CD4-positive, alpha-beta T cell (primary cell): ENCODE data around the gene ZNF19. TPM values are rescaled to one million over a fixed set of nuclear protein-coding genes. Genes with fewer than 3 reads are reported as not detected.

Experiments
- ATAC-seq: fragments of 200-7000 bp; cut with Tn5 transposase; one replicate; pipeline ENCODE4 v1.10.0; 2022; ENCODE audit warnings: mild to moderate bottlenecking; ENCODE audit not compliant: poor library complexity
- CTCF ChIA-PET: fragments of 350-600 bp; sonication (Branson Sonifier 250); formaldehyde crosslinking; loops from one replicate; lab custom pipeline; 2021; ENCODE audit warnings: antibody characterized with exemption, inconsistent platforms; lab: Charles Lee
- POLR2A ChIA-PET: fragments of 350-600 bp; sonication (Branson Sonifier 250); formaldehyde crosslinking; loops from one replicate; lab custom pipeline; 2021; ENCODE audit warnings: antibody characterized with exemption, inconsistent platforms; lab: Charles Lee
- DNase-seq, 14 experiments: peaks; one replicate each; pipeline ENCODE4 v3.0.0-alpha.2; 2013 to 2020; ENCODE audit warnings: mixed read lengths in 2 of 14
- H3K27ac ChIP-seq, 2 donors: one replicate each; pipeline versions ENCODE4 v1.5.1 to v1.7.0; 2013; ENCODE audit warnings: low read length in 2 of 2, low read depth in 1 of 2, mild to moderate bottlenecking in 1 of 2
- H3K27me3 ChIP-seq, 2 experiments: 1 replicate in 1 of 2; 2 replicates in 1 of 2; pipeline versions ENCODE4 v1.6.1 to v1.7.0; 2013; ENCODE audit warnings: low read length in 2 of 2, control low read depth in 1 of 2, mild to moderate bottlenecking in 1 of 2, moderate library complexity in 1 of 2; ENCODE audit not compliant: insufficient read depth in 2 of 2, control insufficient read depth in 1 of 2
- H3K36me3 ChIP-seq: one replicate; pipeline ENCODE4 v1.6.1; 2013; ENCODE audit warnings: low read length, control low read depth; ENCODE audit not compliant: insufficient read depth
- H3K4me1 ChIP-seq: one replicate; pipeline ENCODE4 v1.6.1; 2013; ENCODE audit warnings: low read length, control low read depth; ENCODE audit not compliant: insufficient read depth
- H3K4me3 ChIP-seq: one replicate; pipeline ENCODE4 v1.5.1; 2013; ENCODE audit warnings: mild to moderate bottlenecking, low read length, moderate library complexity
- H3K9me3 ChIP-seq, 2 experiments: 1 replicate in 1 of 2; 2 replicates in 1 of 2; pipeline versions ENCODE4 v1.6.1 to v1.7.0; 2013; ENCODE audit warnings: low read length in 2 of 2, mild to moderate bottlenecking in 2 of 2, control low read depth in 1 of 2, moderate library complexity in 1 of 2; ENCODE audit not compliant: control insufficient read depth in 1 of 2, insufficient read depth in 1 of 2
- H3K27ac Mint-ChIP-seq: one replicate; pipeline ENCODE4 v1.8.0; 2020; ENCODE audit warnings: mixed read lengths
- H3K27me3 Mint-ChIP-seq: one replicate; pipeline ENCODE4 v1.8.0; 2021; ENCODE audit warnings: mixed read lengths
- H3K36me3 Mint-ChIP-seq: one replicate; pipeline ENCODE4 v1.8.0; 2021; ENCODE audit warnings: low read depth, mixed read lengths
- H3K4me1 Mint-ChIP-seq: one replicate; pipeline ENCODE4 v1.8.0; 2021; ENCODE audit warnings: low read depth, mixed read lengths
- H3K4me3 Mint-ChIP-seq: one replicate; pipeline ENCODE4 v1.8.0; 2020; ENCODE audit warnings: mild to moderate bottlenecking, mixed read lengths
- H3K9me3 Mint-ChIP-seq: one replicate; pipeline ENCODE4 v1.8.0; 2020; ENCODE audit warnings: mixed read lengths
- intact Hi-C, 2 experiments: fragments of 100-400 bp; cut with DNase I in 1 of 2; cut with micrococcal nuclease in 1 of 2; formaldehyde crosslinking; loops; one replicate each; pipeline versions ENCODE4 v1.15.1 to v1.9.0; 2023 to 2025; cut with DNase I, micrococcal nuclease
- polyA plus RNA-seq, 2 donors: library from polyadenylated mRNA; unstranded; fragments of 120-200 nt; gene quantifications; one replicate each; pipeline ENCODE4 v1.2.1, GENCODE V29; 2013
- total RNA-seq, 174 experiments: library from RNA in 2 of 174; stranded (reverse) in 2 of 174; gene quantifications; one replicate each; pipeline ENCODE4 v1.2.3 and lab custom pipeline; 2021 to 2026
- TF ChIP-seq, protein P1 (sequence below): fragments of 200-600 bp; IDR thresholded peaks from one replicate; pipeline ENCODE4 v1.8.0; 2022; ENCODE audit warnings: antibody characterized with exemption, mild to moderate bottlenecking

Gene ZNF19
- total RNA-seq (1 to 10 TPM; 4.6 to 6.4 TPM), total RNA-seq (lab: John Stamatoyannopoulos, UW) (0.61 to 7.0 (median 3.1) reads per million in 172 experiments)
- polyA plus RNA-seq (2013, experiment 1 of 2): 2.4 TPM
- 3.8 TPM for polyA plus RNA-seq (2013, experiment 2 of 2)

DNA sequence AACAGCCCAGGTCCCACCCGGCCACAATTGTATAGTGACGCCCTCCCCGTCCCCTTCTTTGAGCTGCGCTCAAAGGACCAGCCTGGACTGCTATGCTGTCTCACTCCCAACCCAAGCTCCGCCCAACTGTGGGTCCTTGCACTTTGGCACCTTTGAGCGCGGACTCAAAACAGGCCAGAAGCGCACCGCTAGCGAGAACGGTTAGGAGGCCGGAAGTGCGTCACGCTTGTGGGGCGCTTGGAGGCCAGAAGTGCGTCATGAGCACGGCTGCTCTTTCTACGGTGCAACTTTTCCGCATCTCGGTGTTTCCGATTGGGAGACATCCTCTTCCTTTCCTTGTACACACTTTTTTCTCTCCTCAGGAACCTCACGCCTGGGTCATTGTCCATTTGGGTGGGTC, at the start of gene ZNF19:
ZNF19 (minus strand) TSS at position 203 of the 400 bp plus-strand sequence. CDS start 7,210 bp downstream, outside the sequence.
- no peaks in the 10 kb centered on the region for H3K27me3 ChIP-seq
- POLR2A ChIA-PET: no interaction called here
- DNase-seq (no peak), ATAC-seq (no peak)
- intact Hi-C loops: loop anchor here in 1 of 2 experiments (5.0 kb wide), 1 partner anchor 73 kb away; no protein-coding TSS in a partner anchor
- Mint-ChIP-seq H3K27me3 (peaks cover 4% of the 10 kb centered on the region), H3K9me3 (no peaks in the 10 kb centered on the region), H3K36me3 (no peaks in the 10 kb centered on the region), H3K4me1 (peaks cover 7% of the 10 kb centered on the region), H3K4me3 (no peak within 1 kb of the TSS), H3K27ac (no peak within 1 kb of the TSS)
- H3K36me3 ChIP-seq: no peaks in the 10 kb centered on the region
- peaks cover 6% of the 10 kb centered on the region for H3K4me1 ChIP-seq
- H3K4me3 ChIP-seq: no peak within 1 kb of the TSS
- H3K27ac ChIP-seq: no peak within 1 kb of the TSS
- TF ChIP-seq, protein P1, sequence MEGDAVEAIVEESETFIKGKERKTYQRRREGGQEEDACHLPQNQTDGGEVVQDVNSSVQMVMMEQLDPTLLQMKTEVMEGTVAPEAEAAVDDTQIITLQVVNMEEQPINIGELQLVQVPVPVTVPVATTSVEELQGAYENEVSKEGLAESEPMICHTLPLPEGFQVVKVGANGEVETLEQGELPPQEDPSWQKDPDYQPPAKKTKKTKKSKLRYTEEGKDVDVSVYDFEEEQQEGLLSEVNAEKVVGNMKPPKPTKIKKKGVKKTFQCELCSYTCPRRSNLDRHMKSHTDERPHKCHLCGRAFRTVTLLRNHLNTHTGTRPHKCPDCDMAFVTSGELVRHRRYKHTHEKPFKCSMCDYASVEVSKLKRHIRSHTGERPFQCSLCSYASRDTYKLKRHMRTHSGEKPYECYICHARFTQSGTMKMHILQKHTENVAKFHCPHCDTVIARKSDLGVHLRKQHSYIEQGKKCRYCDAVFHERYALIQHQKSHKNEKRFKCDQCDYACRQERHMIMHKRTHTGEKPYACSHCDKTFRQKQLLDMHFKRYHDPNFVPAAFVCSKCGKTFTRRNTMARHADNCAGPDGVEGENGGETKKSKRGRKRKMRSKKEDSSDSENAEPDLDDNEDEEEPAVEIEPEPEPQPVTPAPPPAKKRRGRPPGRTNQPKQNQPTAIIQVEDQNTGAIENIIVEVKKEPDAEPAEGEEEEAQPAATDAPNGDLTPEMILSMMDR: no peak
- CTCF ChIA-PET: no interaction called here
- H3K9me3 ChIP-seq: no peaks in the 10 kb centered on the region

DNA sequence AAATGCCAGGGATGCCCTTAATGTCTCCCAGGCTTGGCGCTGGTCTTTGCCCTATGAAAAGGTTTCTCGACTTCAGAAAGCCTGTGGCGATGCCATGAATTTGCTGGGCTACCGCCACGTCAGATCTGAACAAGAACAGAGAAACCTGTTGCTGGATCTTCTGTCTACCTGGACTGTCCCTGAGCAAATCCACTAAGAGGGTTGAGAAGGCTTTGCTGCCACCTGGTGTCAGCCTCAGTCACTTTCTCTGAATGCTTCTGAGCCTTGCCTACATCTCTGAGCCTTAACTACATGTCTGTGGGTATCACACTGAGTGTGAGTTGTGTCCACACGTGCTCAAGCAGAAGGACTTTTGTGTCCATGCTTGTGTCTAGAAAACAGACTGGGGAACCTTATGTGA, 48.5 kb upstream of the ZNF19 start:
- H3K27me3 ChIP-seq: peaks cover 0 to 3% of the 10 kb centered on the region in 2 experiments
- Mint-ChIP-seq H3K9me3 (no peaks in the 10 kb centered on the region), H3K4me1 (no peaks in the 10 kb centered on the region), H3K27me3 (peaks cover 11% of the 10 kb centered on the region), H3K27ac (no peak overlapping the region), H3K4me3 (no peak overlapping the region), H3K36me3 (no peaks in the 10 kb centered on the region)
- ChIA-PET POLR2A (no interaction called here), CTCF (interaction anchor here (0.9 kb wide), 1 partner anchor 125 kb away, joined by 3 read pairs; no protein-coding TSS in a partner anchor)
- DNase-seq (peak in 11 of 14 experiments; percentile 2 to 53 (median 15)), ATAC-seq (peak; percentile 54)
- peaks cover 3% of the 10 kb centered on the region for H3K4me1 ChIP-seq
- H3K36me3 ChIP-seq: no peaks in the 10 kb centered on the region
- TF ChIP-seq, protein P1: peak; percentile 42
- H3K4me3 ChIP-seq: no peak overlapping the region
- no peak overlapping the region for H3K27ac ChIP-seq
- intact Hi-C loops: loop anchor here in 1 of 2 experiments (1.0 kb wide), 1 partner anchor 125 kb away; no protein-coding TSS in a partner anchor
- H3K9me3 ChIP-seq: no peaks in the 10 kb centered on the region

DNA sequence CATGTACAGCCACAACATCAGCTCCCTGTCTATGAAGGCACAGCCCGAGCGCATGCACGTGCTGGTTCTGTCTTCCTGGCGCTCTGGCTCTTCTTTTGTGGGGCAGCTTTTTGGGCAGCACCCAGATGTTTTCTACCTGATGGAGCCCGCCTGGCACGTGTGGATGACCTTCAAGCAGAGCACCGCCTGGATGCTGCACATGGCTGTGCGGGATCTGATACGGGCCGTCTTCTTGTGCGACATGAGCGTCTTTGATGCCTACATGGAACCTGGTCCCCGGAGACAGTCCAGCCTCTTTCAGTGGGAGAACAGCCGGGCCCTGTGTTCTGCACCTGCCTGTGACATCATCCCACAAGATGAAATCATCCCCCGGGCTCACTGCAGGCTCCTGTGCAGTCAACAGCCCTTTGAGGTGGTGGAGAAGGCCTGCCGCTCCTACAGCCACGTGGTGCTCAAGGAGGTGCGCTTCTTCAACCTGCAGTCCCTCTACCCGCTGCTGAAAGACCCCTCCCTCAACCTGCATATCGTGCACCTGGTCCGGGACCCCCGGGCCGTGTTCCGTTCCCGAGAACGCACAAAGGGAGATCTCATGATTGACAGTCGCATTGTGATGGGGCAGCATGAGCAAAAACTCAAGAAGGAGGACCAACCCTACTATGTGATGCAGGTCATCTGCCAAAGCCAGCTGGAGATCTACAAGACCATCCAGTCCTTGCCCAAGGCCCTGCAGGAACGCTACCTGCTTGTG, 47.8 kb upstream of the ZNF19 start:
- peaks cover 0 to 3% of the 10 kb centered on the region in 2 experiments for H3K27me3 ChIP-seq
- ChIA-PET CTCF (no interaction called here), POLR2A (no interaction called here)
- H3K27ac ChIP-seq: no peak overlapping the region
- H3K4me3 Mint-ChIP-seq: no peak overlapping the region
- H3K36me3 Mint-ChIP-seq: no peaks in the 10 kb centered on the region
- no peak for DNase-seq
- H3K27ac Mint-ChIP-seq: no peak overlapping the region
- peaks cover 5% of the 10 kb centered on the region for H3K27me3 Mint-ChIP-seq
- H3K9me3 ChIP-seq: no peaks in the 10 kb centered on the region
- H3K36me3 ChIP-seq: no peaks in the 10 kb centered on the region
- TF ChIP-seq, protein P1: no peak
- H3K4me3 ChIP-seq: no peak overlapping the region
- no peak for ATAC-seq
- intact Hi-C loops: loop anchor here in 1 of 2 experiments (1.0 kb wide), 1 partner anchor 125 kb away; no protein-coding TSS in a partner anchor
- H3K4me1 Mint-ChIP-seq: no peaks in the 10 kb centered on the region
- no peaks in the 10 kb centered on the region for H3K4me1 ChIP-seq
- H3K9me3 Mint-ChIP-seq: no peaks in the 10 kb centered on the region
